Panc1 (cell line): ENCODE results near the gene PDE3A.

Experiments used
- CTCF ChIP-seq: fragments of 450-650 bp; IDR thresholded peaks from 2 replicates; pipeline ENCODE4 v1.5.1; 2017; ENCODE audit warnings: mild to moderate bottlenecking
- POLR2AphosphoS5 ChIP-seq: IDR thresholded peaks from 2 replicates; pipeline ENCODE4 v1.6.1; 2012; ENCODE audit warnings: mild to moderate bottlenecking, low read depth, low read length, moderate library complexity
- TCF7L2 ChIP-seq: IDR thresholded peaks from 2 replicates; pipeline ENCODE4 v1.6.1; 2011; ENCODE audit warnings: mild to moderate bottlenecking, low read depth, low read length, inconsistent platforms

- TF ChIP-seq CTCF (no peak), POLR2AphosphoS5 (no peak), TCF7L2 (no peak)
Observed at GRCh38 chr12:20602641-20603391, 234.5 kb downstream of the PDE3A start.
